Vagina (tissue), 2 donors: Measurements from ENCODE around the gene RNF183. TPM values are rescaled to one million over a fixed set of nuclear protein-coding genes. Genes with fewer than 3 reads are reported as not detected.

ENCODE experiments used
- DNase-seq, 2 donors: peaks; one replicate each; pipeline ENCODE4 v3.0.0-alpha.2; 2017; ENCODE audit errors: extremely low spot score in 2 of 2
- H3K27ac ChIP-seq: fragments of 200-600 bp; sonication (generic); one replicate; pipeline ENCODE4 v1.5.1; 2019
- H3K27me3 ChIP-seq: fragments of 200-600 bp; sonication (generic); one replicate; pipeline ENCODE4 v1.5.1; 2019
- H3K36me3 ChIP-seq, 2 donors: fragments of 200-600 bp; sonication (generic); one replicate each; pipeline ENCODE4 v1.5.1; 2017 to 2019
- H3K4me1 ChIP-seq: fragments of 200-600 bp; sonication (generic); one replicate; pipeline ENCODE4 v1.5.1; 2019
- H3K4me3 ChIP-seq, 2 donors: fragments of 200-600 bp; sonication (generic); 1 replicate in 1 of 2; 2 replicates in 1 of 2; pipeline ENCODE4 v1.5.1; 2016 to 2019
- H3K9me3 ChIP-seq: fragments of 200-600 bp; sonication (generic); one replicate; pipeline ENCODE4 v1.5.1; 2019
- CTCF ChIP-seq, 3 experiments: fragments of 450-650 bp in 2 of 3; fragments of 200-600 bp in 1 of 3; sonication (generic) in 1 of 3; IDR thresholded peaks; one replicate each; pipeline ENCODE4 v1.5.1; 2017 to 2019; ENCODE audit warnings: antibody characterized with exemption in 3 of 3, mild to moderate bottlenecking in 2 of 3, moderate library complexity in 2 of 3
- POLR2A ChIP-seq, 2 donors: fragments of 450-650 bp; IDR thresholded peaks; one replicate each; pipeline ENCODE4 v1.6.1; 2017; ENCODE audit warnings: antibody characterized with exemption in 2 of 2, mild to moderate bottlenecking in 2 of 2, moderate library complexity in 2 of 2
- POLR2AphosphoS5 ChIP-seq, 2 donors: sonication (generic); formaldehyde crosslinking; IDR thresholded peaks; one replicate each; pipeline ENCODE4 v1.9.0; 2017; ENCODE audit warnings: antibody characterized with exemption in 2 of 2, mild to moderate bottlenecking in 2 of 2, low read depth in 1 of 2; ENCODE audit not compliant: insufficient read depth in 1 of 2
- intact Hi-C: fragments of 100-400 bp; cut with DNase I; formaldehyde crosslinking; loops from one replicate; pipeline ENCODE4 v1.15.1; 2023
- total RNA-seq: library from RNA; depleted of rRNA; stranded (reverse); fragments of >200 nt; gene quantifications from one replicate; pipeline ENCODE4 v1.2.3, GENCODE V29; 2016

Gene RNF183
- total RNA-seq, 1 donor from 2014 or later, result not detected

- Histone ChIP-seq H3K36me3 (no peaks in the 10 kb centered on the region), H3K27ac (no peak within 1 kb of the TSS), H3K27me3 (peaks cover 5% of the 10 kb centered on the region), H3K9me3 (no peaks in the 10 kb centered on the region), H3K4me3 (peak within 1 kb of the TSS; percentile 41 to 59), H3K4me1 (peaks cover 9% of the 10 kb centered on the region)
- no peak for TF ChIP-seq POLR2A (IDR thresholded peaks at IDR 0.05)
- TF ChIP-seq POLR2AphosphoS5 (IDR thresholded peaks at IDR 0.05; ENCODE audit: insufficient read depth in 1 of 2, low read depth in 1 of 2), result no peak
- no peak for TF ChIP-seq CTCF (IDR thresholded peaks at IDR 0.05)
- DNase-seq, result no peak
- intact Hi-C loops, result no loop called here
Measured at GRCh38 chr9:113349445-113350094, 46.4 kb upstream of the RNF183 start, which contains the start of gene BSPRY. BSPRY (plus strand) TSS chr9:113349541; CDS start chr9:113349580, 39 bp downstream.

GRCh38 chr9:113349066-113349444 lies 45.9 kb upstream of the RNF183 start:
- H3K4me3 ChIP-seq, result peak overlapping the region in 1 of 2 donors; percentile 59
- H3K36me3 ChIP-seq, result no peaks in the 10 kb centered on the region
- DNase-seq, result no peak
- peaks cover 9% of the 10 kb centered on the region for H3K4me1 ChIP-seq
- H3K27ac ChIP-seq, result no peak overlapping the region
- H3K9me3 ChIP-seq, result no peaks in the 10 kb centered on the region
- TF ChIP-seq POLR2A (IDR thresholded peaks at IDR 0.05) (no peak), CTCF (IDR thresholded peaks at IDR 0.05) (no peak), POLR2AphosphoS5 (IDR thresholded peaks at IDR 0.05; ENCODE audit: insufficient read depth in 1 of 2, low read depth in 1 of 2) (no peak)
- H3K27me3 ChIP-seq, result peaks cover 5% of the 10 kb centered on the region
- intact Hi-C loops, result no loop called here

GRCh38 chr9:113348437-113348836 lies 45.3 kb upstream of the RNF183 start:
- Histone ChIP-seq H3K27ac (no peak overlapping the region), H3K9me3 (no peaks in the 10 kb centered on the region), H3K4me1 (peaks cover 9% of the 10 kb centered on the region), H3K36me3 (no peaks in the 10 kb centered on the region), H3K4me3 (no peak overlapping the region), H3K27me3 (peaks cover 5% of the 10 kb centered on the region)
- intact Hi-C loops, result no loop called here
- TF ChIP-seq POLR2AphosphoS5 (IDR thresholded peaks at IDR 0.05; ENCODE audit: insufficient read depth in 1 of 2, low read depth in 1 of 2), result no peak
- TF ChIP-seq CTCF (IDR thresholded peaks at IDR 0.05), result no peak
- no peak for TF ChIP-seq POLR2A (IDR thresholded peaks at IDR 0.05)
- DNase-seq, result no peak

- intact Hi-C loops, result no loop called here
- Histone ChIP-seq H3K36me3 (no peaks in the 10 kb centered on the region), H3K27me3 (no peaks in the 10 kb centered on the region), H3K4me1 (peaks cover 16% of the 10 kb centered on the region), H3K9me3 (no peaks in the 10 kb centered on the region), H3K27ac (no peak overlapping the region), H3K4me3 (no peak overlapping the region)
- no peak for DNase-seq
- TF ChIP-seq CTCF (IDR thresholded peaks at IDR 0.05), result no peak
Measured at GRCh38 chr9:113345671-113346070, 42.5 kb upstream of the RNF183 start.

GRCh38 chr9:113345190-113345589 lies 42.0 kb upstream of the RNF183 start:
- no peak for DNase-seq
- intact Hi-C loops, result no loop called here
- no peak overlapping the region for H3K27ac ChIP-seq

More at GRCh38 chr9:113345190-113345589, 42.0 kb upstream of the RNF183 start:
- Histone ChIP-seq H3K4me3 (no peak overlapping the region), H3K4me1 (peaks cover 17% of the 10 kb centered on the region), H3K9me3 (no peaks in the 10 kb centered on the region), H3K27me3 (no peaks in the 10 kb centered on the region), H3K36me3 (no peaks in the 10 kb centered on the region)
- TF ChIP-seq CTCF (IDR thresholded peaks at IDR 0.05), result no peak
- no peak for TF ChIP-seq POLR2A (IDR thresholded peaks at IDR 0.05)
- no peak for TF ChIP-seq POLR2AphosphoS5 (IDR thresholded peaks at IDR 0.05; ENCODE audit: insufficient read depth in 1 of 2, low read depth in 1 of 2)
